ENCODE results near the gene NEBL.

The NEBL gene

DNA sequence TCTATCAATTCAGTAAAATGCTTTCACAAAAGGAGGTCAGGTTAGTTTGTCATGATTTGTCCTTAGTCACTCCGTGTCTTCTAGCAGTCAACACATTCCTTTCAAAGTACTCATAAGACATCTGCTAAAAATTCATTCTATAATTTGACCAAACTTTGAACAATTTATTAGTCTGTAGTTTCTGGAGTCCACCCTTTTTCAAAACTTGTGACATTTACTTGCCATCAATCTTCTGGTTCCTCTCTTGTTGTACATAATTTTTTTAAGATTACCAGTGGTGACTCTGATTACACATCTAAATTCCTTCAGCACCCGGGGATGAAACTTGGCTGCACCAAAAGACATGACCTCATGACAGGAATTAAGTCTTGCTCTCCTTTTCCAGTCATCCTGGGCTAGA is 130.1 kb downstream of the NEBL start:
- no peak overlapping the region for H3K9ac ChIP-seq (ENCODE audit: low read length)
- H3K4me3 ChIP-seq (ENCODE audit: low read length) = no peak overlapping the region
- no peak overlapping the region for H3K4me2 ChIP-seq (ENCODE audit: low read length)
- no peaks in the 10 kb centered on the region for H3K36me3 ChIP-seq (replicated peaks; ENCODE audit: low read depth, low read length)
- H3K27me3 ChIP-seq (ENCODE audit: low read depth, low read length) = no peaks in the 10 kb centered on the region
- no peaks in the 10 kb centered on the region for H3K4me1 ChIP-seq (ENCODE audit: low read length)
- H3K9me3 ChIP-seq (ENCODE audit: insufficient read depth, low read length) = no peaks in the 10 kb centered on the region
- H2AFZ ChIP-seq (ENCODE audit: low read depth, low read length) = no peak overlapping the region
- H3K27ac ChIP-seq (ENCODE audit: low read length) = no peak overlapping the region
- TF ChIP-seq, protein P1, sequence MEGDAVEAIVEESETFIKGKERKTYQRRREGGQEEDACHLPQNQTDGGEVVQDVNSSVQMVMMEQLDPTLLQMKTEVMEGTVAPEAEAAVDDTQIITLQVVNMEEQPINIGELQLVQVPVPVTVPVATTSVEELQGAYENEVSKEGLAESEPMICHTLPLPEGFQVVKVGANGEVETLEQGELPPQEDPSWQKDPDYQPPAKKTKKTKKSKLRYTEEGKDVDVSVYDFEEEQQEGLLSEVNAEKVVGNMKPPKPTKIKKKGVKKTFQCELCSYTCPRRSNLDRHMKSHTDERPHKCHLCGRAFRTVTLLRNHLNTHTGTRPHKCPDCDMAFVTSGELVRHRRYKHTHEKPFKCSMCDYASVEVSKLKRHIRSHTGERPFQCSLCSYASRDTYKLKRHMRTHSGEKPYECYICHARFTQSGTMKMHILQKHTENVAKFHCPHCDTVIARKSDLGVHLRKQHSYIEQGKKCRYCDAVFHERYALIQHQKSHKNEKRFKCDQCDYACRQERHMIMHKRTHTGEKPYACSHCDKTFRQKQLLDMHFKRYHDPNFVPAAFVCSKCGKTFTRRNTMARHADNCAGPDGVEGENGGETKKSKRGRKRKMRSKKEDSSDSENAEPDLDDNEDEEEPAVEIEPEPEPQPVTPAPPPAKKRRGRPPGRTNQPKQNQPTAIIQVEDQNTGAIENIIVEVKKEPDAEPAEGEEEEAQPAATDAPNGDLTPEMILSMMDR (IDR thresholded peaks at IDR 0.05; ENCODE audit: low read depth, low read length) = no peak
- no peak for TF ChIP-seq EZH2phosphoT487 (IDR thresholded peaks at IDR 0.05; ENCODE audit: low read depth)
- no peaks in the 10 kb centered on the region for H3K79me2 ChIP-seq (ENCODE audit: low read length)
- H4K20me1 ChIP-seq (ENCODE audit: insufficient read depth, low read length) = no peaks in the 10 kb centered on the region

DNA sequence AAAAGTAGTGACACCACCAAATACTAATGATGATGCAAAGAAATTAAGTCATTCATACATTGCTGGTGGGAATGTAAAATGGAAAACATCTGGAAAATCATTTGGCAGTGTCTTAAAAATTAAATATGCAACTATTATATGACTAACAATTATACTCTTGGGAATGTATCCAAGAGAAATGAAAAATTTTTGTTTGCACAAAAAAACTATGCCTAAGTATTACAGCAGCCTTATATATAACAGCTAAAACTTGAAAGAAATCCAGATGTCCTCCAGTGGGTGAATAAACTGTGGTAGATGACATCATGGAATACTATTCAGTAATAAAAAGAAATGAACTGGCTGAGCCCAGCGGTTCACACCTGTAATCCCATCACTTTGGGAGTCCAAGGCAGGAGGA is 132.0 kb downstream of the NEBL start:
- Histone ChIP-seq H3K79me2 (ENCODE audit: low read length) (no peaks in the 10 kb centered on the region), H3K27ac (ENCODE audit: low read length) (no peak overlapping the region), H3K36me3 (replicated peaks; ENCODE audit: low read depth, low read length) (no peaks in the 10 kb centered on the region), H3K4me3 (ENCODE audit: low read length) (no peak overlapping the region), H2AFZ (ENCODE audit: low read depth, low read length) (no peak overlapping the region), H3K27me3 (ENCODE audit: low read depth, low read length) (no peaks in the 10 kb centered on the region), H4K20me1 (ENCODE audit: insufficient read depth, low read length) (no peaks in the 10 kb centered on the region), H3K4me2 (ENCODE audit: low read length) (no peak overlapping the region), H3K9ac (ENCODE audit: low read length) (no peak overlapping the region), H3K4me1 (ENCODE audit: low read length) (no peaks in the 10 kb centered on the region), H3K9me3 (ENCODE audit: insufficient read depth, low read length) (no peaks in the 10 kb centered on the region)
- TF ChIP-seq, protein P1 (IDR thresholded peaks at IDR 0.05; ENCODE audit: low read depth, low read length) = no peak

- Histone ChIP-seq H2AFZ (ENCODE audit: low read depth, low read length) (no peak overlapping the region), H3K36me3 (replicated peaks; ENCODE audit: low read depth, low read length) (no peaks in the 10 kb centered on the region), H3K4me3 (ENCODE audit: low read length) (no peak overlapping the region), H3K79me2 (ENCODE audit: low read length) (no peaks in the 10 kb centered on the region), H3K9me3 (ENCODE audit: insufficient read depth, low read length) (no peaks in the 10 kb centered on the region), H3K9ac (ENCODE audit: low read length) (no peak overlapping the region), H3K27me3 (ENCODE audit: low read depth, low read length) (no peaks in the 10 kb centered on the region), H3K4me1 (ENCODE audit: low read length) (no peaks in the 10 kb centered on the region), H3K4me2 (ENCODE audit: low read length) (no peak overlapping the region), H4K20me1 (ENCODE audit: insufficient read depth, low read length) (no peaks in the 10 kb centered on the region), H3K27ac (ENCODE audit: low read length) (no peak overlapping the region)
- TF ChIP-seq, protein P1 (IDR thresholded peaks at IDR 0.05; ENCODE audit: low read depth, low read length) = no peak
- TF ChIP-seq EZH2phosphoT487 (IDR thresholded peaks at IDR 0.05; ENCODE audit: low read depth) = no peak
These were observed 136.7 kb downstream of the NEBL start for GRCh38 chr10:20760460-20760859.

- Histone ChIP-seq H3K27ac (ENCODE audit: low read length) (no peak overlapping the region), H2AFZ (ENCODE audit: low read depth, low read length) (no peak overlapping the region), H3K4me1 (ENCODE audit: low read length) (no peaks in the 10 kb centered on the region), H3K79me2 (ENCODE audit: low read length) (no peaks in the 10 kb centered on the region), H3K9me3 (ENCODE audit: insufficient read depth, low read length) (no peaks in the 10 kb centered on the region), H3K27me3 (ENCODE audit: low read depth, low read length) (no peaks in the 10 kb centered on the region), H3K4me3 (ENCODE audit: low read length) (no peak overlapping the region), H3K9ac (ENCODE audit: low read length) (no peak overlapping the region), H3K4me2 (ENCODE audit: low read length) (no peak overlapping the region), H4K20me1 (ENCODE audit: insufficient read depth, low read length) (no peaks in the 10 kb centered on the region), H3K36me3 (replicated peaks; ENCODE audit: low read depth, low read length) (no peaks in the 10 kb centered on the region)
- TF ChIP-seq, protein P1 (IDR thresholded peaks at IDR 0.05; ENCODE audit: low read depth, low read length) = no peak
- no peak for TF ChIP-seq EZH2phosphoT487 (IDR thresholded peaks at IDR 0.05; ENCODE audit: low read depth)
These were observed 148.6 kb downstream of the NEBL start for GRCh38 chr10:20748551-20748950.
